ENCODE results near the gene TENM4.
"Not testable (repeated sequence)": the region's sequence is repeated elsewhere in the genome, so short reads cannot be mapped to it uniquely, and the experiment has no call there.

The TENM4 gene

GRCh38 chr11:79241205-79241851 is 199.5 kb downstream of the TENM4 start:
- DNase-seq = no peak

- peak; percentile 91 for DNase-seq
Observed at GRCh38 chr11:79237703-79238102, 203.1 kb downstream of the TENM4 start.

- DNase-seq = no peak
Observed at GRCh38 chr11:79237091-79237490, 203.7 kb downstream of the TENM4 start.

DNA sequence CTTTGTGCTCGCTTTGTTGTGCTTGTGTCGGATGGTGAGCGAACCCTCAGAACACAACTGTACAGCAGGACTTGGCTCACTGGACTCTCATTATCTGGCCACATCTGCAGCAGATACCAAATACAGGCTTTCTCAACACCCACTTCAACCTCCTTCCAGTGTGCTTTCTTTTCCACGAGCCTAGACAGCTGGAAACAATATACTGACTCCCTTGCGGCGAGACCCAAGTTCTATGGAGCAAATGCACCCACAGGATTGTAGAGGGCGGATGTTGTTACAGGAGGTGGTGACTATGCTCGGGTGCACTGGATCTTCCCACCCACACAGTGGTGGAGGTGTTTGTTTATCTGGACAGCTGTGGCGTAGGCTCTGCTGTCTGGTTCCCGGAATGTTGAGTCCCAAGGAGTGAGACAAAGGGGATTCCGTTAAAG is 204.3 kb downstream of the TENM4 start:
- peak; percentile 90 for DNase-seq

DNA sequence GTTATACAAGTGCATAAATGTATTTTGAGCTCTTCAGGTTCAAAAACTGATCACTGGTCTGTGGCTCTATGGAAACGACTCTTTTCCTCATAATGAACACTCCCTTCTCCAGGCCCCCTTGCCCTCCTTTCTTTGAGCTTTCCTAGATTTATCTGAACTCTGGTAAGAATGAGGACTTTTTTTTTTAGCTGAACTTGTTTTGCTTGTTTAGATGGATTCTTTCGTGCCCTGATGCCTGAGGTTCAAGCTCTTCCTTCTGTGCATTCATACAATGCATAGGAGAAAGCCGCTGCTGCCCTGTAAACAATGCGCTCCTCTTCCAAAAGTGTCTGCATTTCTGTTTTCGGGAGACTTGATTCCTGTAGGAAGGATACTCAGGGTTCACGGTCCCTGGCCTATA is 205.1 kb downstream of the TENM4 start:
- DNase-seq = no peak

GRCh38 chr11:79232346-79232745 is 208.5 kb downstream of the TENM4 start:
- DNase-seq = peak; percentile 22

DNA sequence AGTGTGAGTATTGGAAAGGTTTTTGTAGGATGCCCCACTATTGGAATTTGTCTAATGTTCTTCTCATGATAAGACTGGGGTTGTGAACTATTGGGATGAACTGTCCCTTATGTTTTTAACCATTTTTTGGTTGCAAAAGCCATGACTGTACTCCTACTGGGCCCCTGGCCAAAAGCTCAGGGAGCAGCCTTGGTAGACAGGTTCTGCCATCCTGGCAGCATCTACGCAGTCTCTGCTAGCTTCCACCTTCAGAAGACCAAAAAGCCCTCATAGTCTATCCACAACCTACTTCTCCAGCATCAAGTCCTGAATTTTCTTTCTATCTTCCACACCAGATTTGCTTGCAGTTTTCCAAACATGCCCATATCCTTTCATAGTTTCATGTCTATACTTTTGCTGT is 211.8 kb downstream of the TENM4 start:
- DNase-seq = no peak

GRCh38 chr11:79227767-79228755 is 212.8 kb downstream of the TENM4 start:
- no peak for DNase-seq

GRCh38 chr11:79227308-79227707 is 213.5 kb downstream of the TENM4 start:
- no peak for DNase-seq

DNA sequence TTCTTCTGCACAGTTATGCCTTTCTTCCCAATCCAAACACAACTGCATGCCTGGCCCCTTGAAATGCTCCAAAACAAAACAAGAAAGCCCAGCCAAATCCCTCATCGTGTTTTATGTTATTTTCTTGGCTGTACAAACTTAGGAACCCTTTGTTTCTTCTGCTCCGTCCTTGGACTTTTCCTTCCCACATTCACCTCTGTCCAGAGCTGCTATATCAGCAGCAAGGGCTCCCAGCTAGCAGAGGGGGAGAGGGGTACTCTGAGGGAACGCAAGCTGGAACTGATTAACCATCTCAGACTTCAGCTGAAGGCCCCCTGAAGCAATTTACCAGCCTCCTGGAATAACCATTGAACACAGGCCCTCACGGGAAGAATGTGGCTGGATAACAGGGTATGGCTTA is 214.7 kb downstream of the TENM4 start:
- no peak for DNase-seq

DNA sequence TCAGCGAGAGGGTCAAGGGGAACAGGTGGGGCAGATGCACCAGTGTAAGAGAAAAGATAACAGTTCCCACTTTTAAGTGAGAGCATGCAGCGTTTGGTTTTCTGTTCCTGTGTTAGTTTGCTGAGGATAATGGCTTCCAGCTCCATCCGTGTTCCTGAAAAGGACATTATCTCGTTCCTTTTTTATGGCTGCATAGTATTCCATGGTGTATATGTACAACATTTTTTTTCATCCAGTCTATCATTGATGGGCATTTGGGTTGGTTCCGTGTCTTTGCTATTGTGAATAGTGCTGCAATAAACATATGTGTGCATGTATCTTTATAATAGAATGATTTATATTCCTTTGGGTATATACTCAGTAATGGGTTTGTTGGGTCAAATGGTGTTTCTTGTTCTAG is 218.7 kb downstream of the TENM4 start:
- not testable (repeated sequence) for DNase-seq

DNA sequence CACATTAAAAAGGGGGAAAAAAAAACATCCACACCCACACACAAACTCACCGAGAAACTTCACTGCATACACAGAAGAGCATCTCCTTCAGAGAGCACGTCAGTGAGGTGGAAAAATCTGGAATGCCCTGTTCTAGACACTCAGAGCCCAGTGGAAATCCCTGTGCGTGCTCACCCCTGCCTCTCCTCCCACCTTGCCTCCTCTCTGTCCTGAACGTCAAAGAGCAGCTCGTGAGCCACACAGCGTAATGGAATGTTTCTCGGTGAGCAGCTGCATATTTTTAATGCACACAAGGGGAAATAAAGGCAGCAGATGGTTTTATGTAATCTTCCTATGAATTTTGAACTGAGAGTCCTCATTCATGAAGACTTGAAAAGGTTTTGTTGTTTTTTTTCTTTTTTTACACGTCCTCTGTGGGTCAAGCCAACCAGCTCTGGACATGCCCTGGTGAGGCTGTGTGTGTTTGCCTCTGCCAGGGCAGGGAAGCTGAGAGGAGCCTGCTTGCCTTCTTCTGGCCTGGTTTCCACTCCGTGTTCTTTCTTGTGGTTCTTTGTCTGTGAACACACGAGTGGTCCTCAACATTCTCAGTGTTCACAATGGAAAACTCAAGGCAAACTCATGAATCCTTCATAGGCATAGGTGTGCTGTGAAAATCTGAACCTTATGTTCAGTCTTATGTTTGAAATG is 219.2 kb downstream of the TENM4 start:
- DNase-seq = no peak

DNA sequence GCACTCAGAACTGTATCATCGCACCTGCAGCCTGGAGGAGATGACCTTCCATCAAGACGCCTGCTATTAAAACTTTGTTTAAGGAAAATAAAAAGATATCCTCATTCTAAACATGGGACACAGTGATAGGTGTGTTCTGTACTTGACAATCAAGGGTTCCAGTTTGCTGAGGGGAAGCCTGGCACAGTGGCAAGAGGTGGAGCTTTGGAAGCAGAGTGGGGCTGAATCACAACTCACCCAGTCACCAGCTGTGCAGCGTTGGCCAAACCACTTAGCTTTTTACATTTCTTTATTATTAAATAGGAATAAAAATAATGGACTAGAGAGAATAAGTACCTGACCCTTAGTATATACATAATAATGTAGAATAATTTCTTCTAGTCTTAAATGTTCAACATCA is 220.7 kb downstream of the TENM4 start:
- DNase-seq = no peak

GRCh38 chr11:79219186-79220045 is 221.4 kb downstream of the TENM4 start:
- peak; percentile 11 for DNase-seq

- DNase-seq = no peak
Observed at GRCh38 chr11:79212741-79213190, 228.1 kb downstream of the TENM4 start.

- peak; percentile 6 for DNase-seq
Observed at GRCh38 chr11:79209540-79210266, 231.1 kb downstream of the TENM4 start.

DNA sequence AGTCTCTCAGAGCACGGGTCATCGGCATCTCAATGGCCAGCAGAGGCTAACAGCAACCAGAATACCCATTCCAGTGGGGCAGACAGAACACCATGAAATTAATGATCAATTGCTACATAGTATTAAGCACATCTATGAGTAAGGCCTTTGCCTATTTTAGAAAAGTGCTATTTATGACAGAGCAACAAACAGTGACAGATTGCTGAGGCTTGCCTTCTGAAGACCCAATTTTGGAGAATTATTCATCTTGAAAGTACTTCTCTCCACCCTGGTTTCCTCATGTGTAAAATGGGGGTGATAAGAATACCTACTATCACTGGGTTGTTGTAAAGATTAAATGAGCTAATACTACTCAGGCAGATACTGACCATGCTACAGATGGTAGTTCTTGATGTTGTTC is 232.7 kb downstream of the TENM4 start:
- DNase-seq = no peak

GRCh38 chr11:79206951-79207350 is 233.9 kb downstream of the TENM4 start:
- DNase-seq = no peak

DNA sequence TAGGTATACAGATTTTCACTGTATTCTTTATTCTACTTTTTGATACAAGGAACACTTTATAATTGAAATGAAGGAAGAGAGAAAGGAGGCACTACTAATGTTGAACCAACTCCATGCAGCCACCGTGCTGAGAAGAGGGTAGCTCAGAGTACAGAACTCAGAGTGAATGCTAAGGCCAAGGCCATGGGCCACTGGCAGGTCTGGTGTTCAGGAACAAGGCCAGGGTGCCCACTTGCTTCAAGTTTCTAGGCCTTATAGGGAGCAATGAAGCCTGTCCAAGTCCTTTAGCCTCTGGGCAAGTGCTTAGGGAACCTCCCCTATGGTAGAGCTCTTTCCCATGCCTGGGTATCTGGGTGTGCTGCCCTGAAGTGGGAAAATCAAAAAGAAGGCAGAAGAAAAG is 235.0 kb downstream of the TENM4 start:
- no peak for DNase-seq

- DNase-seq = no peak
Observed at GRCh38 chr11:79201677-79202347, 239.0 kb downstream of the TENM4 start.

Data from fibroblast of skin of right biceps (primary cell).